BE2C (cell line): ENCODE results near the gene TBCEL.

Source experiments
- DNase-seq: peaks from one replicate; pipeline ENCODE4 v3.0.0-alpha.2; 2020
- H3K27me3 ChIP-seq: fragments of 250-450 bp; sonication (Bioruptor Pico); 2 replicates; pipeline ENCODE4 v1.5.1; 2020; ENCODE audit warnings: mild to moderate bottlenecking
- H3K36me3 ChIP-seq: fragments of 250-450 bp; sonication (Bioruptor Pico); 2 replicates; pipeline ENCODE4 v1.5.1; 2020; ENCODE audit warnings: mild to moderate bottlenecking
- H3K4me1 ChIP-seq: fragments of 250-450 bp; sonication (Bioruptor Pico); 2 replicates; pipeline ENCODE4 v1.5.1; 2020
- H3K4me3 ChIP-seq: 2 replicates; pipeline ENCODE4 v1.5.1; 2011; ENCODE audit warnings: low read depth, low read length
- H3K9me3 ChIP-seq: fragments of 250-450 bp; sonication (Bioruptor Pico); 2 replicates; pipeline ENCODE4 v1.5.1; 2020
- TF ChIP-seq, protein P1 (sequence below): IDR thresholded peaks from 2 replicates; pipeline ENCODE4 v1.5.1; 2012; ENCODE audit warnings: mild to moderate bottlenecking, low read depth, low read length

The TBCEL gene

DNA sequence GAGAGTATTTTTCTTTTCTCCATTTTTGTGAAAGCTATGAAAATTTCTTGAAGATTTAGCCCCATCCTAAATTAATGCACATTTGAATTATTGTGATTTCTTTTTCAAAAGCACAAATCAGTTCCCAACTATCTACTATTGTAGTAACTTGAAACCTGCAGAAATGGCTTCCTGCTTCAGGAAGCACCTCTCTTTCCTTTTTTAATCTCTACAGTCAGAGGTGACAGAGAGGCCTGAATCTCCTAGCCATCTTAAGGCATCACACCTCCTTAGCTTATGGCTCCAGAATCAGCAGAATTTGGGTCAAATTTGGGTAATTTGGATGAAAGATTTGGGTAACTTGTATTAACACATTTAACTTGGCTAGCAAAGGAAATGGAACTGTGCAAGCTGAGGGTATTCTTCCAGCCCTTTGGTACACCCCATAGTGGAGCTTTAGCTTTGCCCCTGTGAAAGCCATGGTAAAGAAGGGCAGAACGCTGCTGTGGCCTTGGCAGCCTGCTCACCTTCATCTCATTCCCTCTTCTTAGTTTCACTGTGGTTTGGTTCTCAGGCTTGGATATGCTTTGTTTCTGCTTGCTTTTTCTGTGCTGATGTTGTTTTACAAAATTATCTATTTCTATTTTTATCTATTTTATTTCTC lies 16.2 kb downstream of the TBCEL start:
- TF ChIP-seq, protein P1, sequence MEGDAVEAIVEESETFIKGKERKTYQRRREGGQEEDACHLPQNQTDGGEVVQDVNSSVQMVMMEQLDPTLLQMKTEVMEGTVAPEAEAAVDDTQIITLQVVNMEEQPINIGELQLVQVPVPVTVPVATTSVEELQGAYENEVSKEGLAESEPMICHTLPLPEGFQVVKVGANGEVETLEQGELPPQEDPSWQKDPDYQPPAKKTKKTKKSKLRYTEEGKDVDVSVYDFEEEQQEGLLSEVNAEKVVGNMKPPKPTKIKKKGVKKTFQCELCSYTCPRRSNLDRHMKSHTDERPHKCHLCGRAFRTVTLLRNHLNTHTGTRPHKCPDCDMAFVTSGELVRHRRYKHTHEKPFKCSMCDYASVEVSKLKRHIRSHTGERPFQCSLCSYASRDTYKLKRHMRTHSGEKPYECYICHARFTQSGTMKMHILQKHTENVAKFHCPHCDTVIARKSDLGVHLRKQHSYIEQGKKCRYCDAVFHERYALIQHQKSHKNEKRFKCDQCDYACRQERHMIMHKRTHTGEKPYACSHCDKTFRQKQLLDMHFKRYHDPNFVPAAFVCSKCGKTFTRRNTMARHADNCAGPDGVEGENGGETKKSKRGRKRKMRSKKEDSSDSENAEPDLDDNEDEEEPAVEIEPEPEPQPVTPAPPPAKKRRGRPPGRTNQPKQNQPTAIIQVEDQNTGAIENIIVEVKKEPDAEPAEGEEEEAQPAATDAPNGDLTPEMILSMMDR = no peak
- Histone ChIP-seq H3K9me3 (no peaks in the 10 kb centered on the region), H3K27me3 (no peaks in the 10 kb centered on the region), H3K4me3 (no peak overlapping the region), H3K36me3 (no peaks in the 10 kb centered on the region; the same call in 1 of the 2 replicates), H3K4me1 (no peaks in the 10 kb centered on the region; the same call in 1 of the 2 replicates)
- DNase-seq = no peak

DNA sequence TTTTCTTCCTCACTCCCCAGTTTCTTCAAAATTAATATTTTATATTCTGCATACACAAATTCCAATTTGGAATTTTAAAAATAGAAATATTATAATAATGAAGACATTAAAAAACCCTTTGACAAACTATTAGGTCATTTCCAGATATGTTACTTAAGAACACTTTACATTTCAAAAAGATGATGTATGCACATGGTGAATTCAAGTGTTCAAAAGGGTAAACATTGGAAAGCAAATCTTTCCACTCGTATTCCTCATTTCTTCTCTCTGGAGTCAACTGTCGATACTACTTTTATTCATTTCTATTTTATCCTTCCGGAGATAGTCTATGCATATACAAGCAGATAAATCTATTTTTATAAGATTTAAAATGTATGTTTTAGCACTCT lies 16.7 kb downstream of the TBCEL start:
- H3K9me3 ChIP-seq = no peaks in the 10 kb centered on the region
- H3K36me3 ChIP-seq = no peaks in the 10 kb centered on the region; the same call in 1 of the 2 replicates
- no peak overlapping the region for H3K4me3 ChIP-seq
- TF ChIP-seq, protein P1 = no peak
- H3K27me3 ChIP-seq = no peaks in the 10 kb centered on the region
- no peak for DNase-seq
- H3K4me1 ChIP-seq = no peaks in the 10 kb centered on the region; the same call in 1 of the 2 replicates

DNA sequence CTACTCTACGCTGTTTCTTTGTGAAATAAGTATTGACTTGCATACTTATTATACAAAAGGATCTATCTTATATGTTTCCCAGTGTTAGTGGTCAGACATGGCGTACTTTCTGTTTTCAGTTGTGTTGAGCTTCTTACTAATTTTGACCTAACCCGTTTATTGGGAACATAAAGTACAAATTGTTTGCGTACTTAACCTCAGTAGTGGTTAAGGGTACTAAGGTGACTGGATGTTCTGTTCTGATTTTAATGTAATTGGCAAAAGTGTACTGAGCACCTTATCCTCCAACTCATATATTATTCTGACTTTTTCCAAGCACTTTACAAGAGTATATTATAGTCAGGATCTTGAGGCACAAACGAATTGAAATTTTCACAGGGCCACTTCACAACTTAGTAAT lies 17.2 kb downstream of the TBCEL start:
- TF ChIP-seq, protein P1 = no peak
- peaks cover 2% of the 10 kb centered on the region for H3K36me3 ChIP-seq
- no peak for DNase-seq
- no peaks in the 10 kb centered on the region; the same call in 1 of the 2 replicates for H3K4me1 ChIP-seq
- H3K27me3 ChIP-seq = no peaks in the 10 kb centered on the region
- H3K9me3 ChIP-seq = no peaks in the 10 kb centered on the region
- no peak overlapping the region for H3K4me3 ChIP-seq

DNA sequence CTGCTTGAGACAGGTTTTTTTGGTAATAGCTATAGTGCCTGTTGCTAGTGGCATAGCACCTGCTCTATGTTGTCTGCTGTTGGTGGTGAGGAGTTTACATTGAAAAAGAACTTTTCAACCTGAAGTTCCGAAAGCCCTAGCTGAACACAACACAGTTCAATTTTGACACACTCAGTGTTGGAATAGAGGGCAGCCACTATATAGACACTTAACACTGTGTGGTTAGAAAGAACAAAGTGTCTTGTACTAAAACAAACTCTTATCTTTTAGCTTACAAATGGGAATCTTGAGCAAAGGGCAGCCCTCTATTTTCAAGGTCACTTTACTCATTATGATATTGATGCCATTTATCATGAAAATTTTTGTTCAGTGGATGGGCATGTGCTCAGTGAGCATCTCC lies 18.4 kb downstream of the TBCEL start:
- TF ChIP-seq, protein P1 = no peak
- no peak for DNase-seq
- H3K4me1 ChIP-seq = no peaks in the 10 kb centered on the region; the same call in 1 of the 2 replicates
- no peaks in the 10 kb centered on the region for H3K9me3 ChIP-seq
- no peaks in the 10 kb centered on the region for H3K27me3 ChIP-seq
- H3K4me3 ChIP-seq = no peak overlapping the region
- H3K36me3 ChIP-seq = peaks cover 8% of the 10 kb centered on the region

DNA sequence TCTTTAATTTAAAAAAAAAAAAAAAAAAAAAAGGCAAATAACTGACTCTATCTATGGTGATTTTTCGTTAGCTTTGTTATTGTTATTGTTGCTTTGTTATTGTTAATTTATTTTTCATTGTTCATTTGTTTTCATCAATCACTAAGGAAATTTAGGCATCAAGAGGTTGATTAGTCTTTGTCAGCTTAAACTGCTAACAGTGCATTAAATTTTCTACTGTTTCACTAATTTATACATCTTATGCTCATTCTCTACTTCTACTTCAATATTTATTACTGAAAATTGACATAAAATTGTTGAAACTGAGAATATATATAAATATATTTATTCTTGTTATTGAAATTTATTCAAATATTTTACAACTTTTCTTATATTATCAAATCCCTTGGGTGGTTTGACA lies 24.0 kb downstream of the TBCEL start:
- Histone ChIP-seq H3K4me1 (no peaks in the 10 kb centered on the region; the same call in 1 of the 2 replicates), H3K9me3 (no peaks in the 10 kb centered on the region), H3K27me3 (no peaks in the 10 kb centered on the region), H3K4me3 (no peak overlapping the region), H3K36me3 (peaks cover 34% of the 10 kb centered on the region)
- TF ChIP-seq, protein P1 = no peak
- DNase-seq = no peak

DNA sequence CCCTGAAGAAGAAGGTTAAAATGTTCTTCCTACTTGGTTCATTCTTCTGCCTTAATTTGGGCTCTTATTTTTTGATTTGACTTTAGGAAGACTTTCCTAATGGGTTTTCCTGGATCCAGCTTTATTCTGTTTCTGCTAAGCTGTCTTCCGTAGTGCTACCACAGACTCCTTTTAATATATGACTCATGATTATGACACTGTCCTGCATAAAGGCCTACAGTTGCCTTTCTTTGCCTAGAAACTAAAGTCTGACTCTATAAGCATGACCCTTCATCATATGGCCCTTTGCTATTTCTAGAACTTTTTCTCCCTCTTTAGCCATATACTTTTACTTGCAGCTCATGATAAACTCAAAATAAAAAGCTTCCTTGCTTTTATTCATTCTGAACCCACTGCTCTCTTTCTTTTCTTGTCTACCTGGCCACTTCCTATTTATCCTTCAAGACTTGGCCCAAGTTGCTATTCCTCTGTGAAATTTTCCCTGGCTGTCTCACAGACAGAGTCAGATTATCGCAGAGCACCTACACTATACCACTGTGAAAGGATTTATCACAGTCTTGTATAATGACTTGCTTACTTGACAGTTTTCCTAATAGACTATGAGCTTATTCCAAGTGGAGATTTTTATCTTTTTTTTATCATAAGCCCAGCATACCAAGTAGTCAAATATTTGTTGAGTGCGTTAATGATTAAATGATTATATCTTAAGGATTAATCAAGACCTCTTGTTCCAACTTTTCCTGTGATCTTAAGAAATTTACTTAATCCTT lies 24.7 kb downstream of the TBCEL start:
- no peaks in the 10 kb centered on the region for H3K27me3 ChIP-seq
- H3K4me3 ChIP-seq = no peak overlapping the region
- H3K9me3 ChIP-seq = no peaks in the 10 kb centered on the region
- DNase-seq = no peak
- H3K36me3 ChIP-seq = peaks cover 39% of the 10 kb centered on the region
- H3K4me1 ChIP-seq = no peaks in the 10 kb centered on the region
- TF ChIP-seq, protein P1 = no peak
